Lung (tissue), 12 donors: ENCODE results near the gene OTULIN. TPM values are rescaled to one million over a fixed set of nuclear protein-coding genes. Genes with fewer than 3 reads are reported as not detected.

Source experiments
- ATAC-seq: fragments of 200-7000 bp; cut with Tn5 transposase; one replicate; pipeline ENCODE4 v1.9.1; 2020; ENCODE audit warnings: moderate number of reproducible peaks; ENCODE audit not compliant: insufficient read depth, low FRiP score
- DNase-seq, 3 donors: peaks; one replicate each; pipeline ENCODE4 v3.0.0-alpha.2; 2013 to 2017
- H3K27ac ChIP-seq, 2 donors: one replicate each; pipeline ENCODE4 v1.5.1; 2013; ENCODE audit warnings: mild to moderate bottlenecking in 2 of 2, moderate library complexity in 2 of 2, control low read depth in 1 of 2, inconsistent platforms in 1 of 2, low read depth in 1 of 2, low read length in 1 of 2
- H3K27me3 ChIP-seq, 3 donors: one replicate each; pipeline ENCODE4 v1.5.1; 2013; ENCODE audit warnings: low read length in 2 of 3; ENCODE audit not compliant: control insufficient read depth in 3 of 3, insufficient read depth in 3 of 3
- H3K36me3 ChIP-seq, 4 donors: one replicate each; pipeline ENCODE4 v1.5.1; 2013; ENCODE audit warnings: low read length in 4 of 4, mild to moderate bottlenecking in 1 of 4, moderate library complexity in 1 of 4; ENCODE audit not compliant: control insufficient read depth in 4 of 4, insufficient read depth in 4 of 4
- H3K4me1 ChIP-seq, 5 donors: one replicate each; pipeline ENCODE4 v1.5.1; 2013; ENCODE audit warnings: low read length in 5 of 5, mild to moderate bottlenecking in 2 of 5, moderate library complexity in 1 of 5; ENCODE audit not compliant: control insufficient read depth in 5 of 5, insufficient read depth in 5 of 5
- H3K4me3 ChIP-seq: one replicate; pipeline ENCODE4 v1.5.1; 2013; ENCODE audit warnings: mild to moderate bottlenecking, control low read depth, moderate library complexity
- H3K9ac ChIP-seq, 2 donors: one replicate each; pipeline ENCODE4 v1.5.1; 2013; ENCODE audit warnings: low read length in 2 of 2, control low read depth in 1 of 2; ENCODE audit not compliant: insufficient read depth in 1 of 2
- H3K9me3 ChIP-seq, 4 donors: one replicate each; pipeline ENCODE4 v1.5.1; 2013; ENCODE audit warnings: low read length in 3 of 4, mild to moderate bottlenecking in 1 of 4, moderate library complexity in 1 of 4; ENCODE audit not compliant: control insufficient read depth in 4 of 4, insufficient read depth in 3 of 4
- WGBS, 2 donors: extraction: QIAGEN DNeasy Blood & Tissue Kit; methylation state at CpG; one replicate each; pipeline ENCODE4 v1.1.7; 2013; 5-methylcytosine and 5-hydroxymethylcytosine counted together
- polyA plus RNA-seq, 2 donors: library from polyadenylated mRNA; stranded (reverse); fragments of 200-250 nt; gene quantifications; one replicate each; pipeline ENCODE4 v1.2.1, GENCODE V29; 2013
- total RNA-seq, 2 donors: library from RNA; depleted of rRNA in 1 of 2; stranded (reverse); fragments of >200 nt in 1 of 2; gene quantifications; one replicate each; pipeline ENCODE4 v1.2.1, GENCODE V29; 2014 to 2021
- TF ChIP-seq, protein P1 (sequence below): IDR thresholded peaks from 2 replicates; pipeline ENCODE4 v1.5.1; 2012; ENCODE audit warnings: mild to moderate bottlenecking; ENCODE audit errors: control extremely low read depth, extremely low read depth
- donor health status: control.
- donor health status: control.
- donor health status: Bipolar disorder and iron deficiency.
- donor health status: healthy.
- donor health status: DM: yes; HTN: yes; CAD: no.

Gene OTULIN
- total and polyA plus RNA-seq, 4 donors: 7.5 to 35.6 (median 21.9) TPM

DNA sequence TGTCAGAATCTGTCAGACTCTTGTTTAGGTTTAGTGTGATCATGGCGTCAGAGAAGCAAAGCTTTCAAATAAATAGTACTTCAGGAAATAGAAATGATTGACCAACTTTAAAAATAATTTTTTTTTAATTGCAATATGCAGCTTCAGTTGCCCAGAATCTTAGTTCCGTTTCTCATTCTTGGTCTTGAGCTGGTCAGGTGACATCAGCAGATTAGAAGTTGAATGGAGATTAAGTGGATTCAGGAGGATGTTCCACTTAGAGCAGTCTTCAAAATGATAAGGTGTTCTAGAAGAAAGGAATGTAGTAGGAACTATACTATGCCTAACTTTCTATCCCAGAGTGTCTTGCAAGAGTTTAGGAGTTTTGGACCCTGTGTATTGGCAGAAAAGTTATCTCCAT is 30.6 kb downstream of the OTULIN start:
- Histone ChIP-seq H3K4me3 (no peak overlapping the region), H3K9me3 (peaks cover 0 to 4% (median 2%) of the 10 kb centered on the region in 4 donors), H3K27ac (no peak overlapping the region), H3K36me3 (peaks cover 27 to 46% (median 33%) of the 10 kb centered on the region in 4 donors), H3K4me1 (peaks cover 0 to 7% (median 0%) of the 10 kb centered on the region in 5 donors), H3K9ac (no peak overlapping the region), H3K27me3 (no peaks in the 10 kb centered on the region)
- no peak for ATAC-seq
- TF ChIP-seq, protein P1, sequence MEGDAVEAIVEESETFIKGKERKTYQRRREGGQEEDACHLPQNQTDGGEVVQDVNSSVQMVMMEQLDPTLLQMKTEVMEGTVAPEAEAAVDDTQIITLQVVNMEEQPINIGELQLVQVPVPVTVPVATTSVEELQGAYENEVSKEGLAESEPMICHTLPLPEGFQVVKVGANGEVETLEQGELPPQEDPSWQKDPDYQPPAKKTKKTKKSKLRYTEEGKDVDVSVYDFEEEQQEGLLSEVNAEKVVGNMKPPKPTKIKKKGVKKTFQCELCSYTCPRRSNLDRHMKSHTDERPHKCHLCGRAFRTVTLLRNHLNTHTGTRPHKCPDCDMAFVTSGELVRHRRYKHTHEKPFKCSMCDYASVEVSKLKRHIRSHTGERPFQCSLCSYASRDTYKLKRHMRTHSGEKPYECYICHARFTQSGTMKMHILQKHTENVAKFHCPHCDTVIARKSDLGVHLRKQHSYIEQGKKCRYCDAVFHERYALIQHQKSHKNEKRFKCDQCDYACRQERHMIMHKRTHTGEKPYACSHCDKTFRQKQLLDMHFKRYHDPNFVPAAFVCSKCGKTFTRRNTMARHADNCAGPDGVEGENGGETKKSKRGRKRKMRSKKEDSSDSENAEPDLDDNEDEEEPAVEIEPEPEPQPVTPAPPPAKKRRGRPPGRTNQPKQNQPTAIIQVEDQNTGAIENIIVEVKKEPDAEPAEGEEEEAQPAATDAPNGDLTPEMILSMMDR: no peak
- no peak for DNase-seq
- 83 to 96% methylated on average over 2 of the region's 2 CpGs for WGBS, 2 donors

DNA sequence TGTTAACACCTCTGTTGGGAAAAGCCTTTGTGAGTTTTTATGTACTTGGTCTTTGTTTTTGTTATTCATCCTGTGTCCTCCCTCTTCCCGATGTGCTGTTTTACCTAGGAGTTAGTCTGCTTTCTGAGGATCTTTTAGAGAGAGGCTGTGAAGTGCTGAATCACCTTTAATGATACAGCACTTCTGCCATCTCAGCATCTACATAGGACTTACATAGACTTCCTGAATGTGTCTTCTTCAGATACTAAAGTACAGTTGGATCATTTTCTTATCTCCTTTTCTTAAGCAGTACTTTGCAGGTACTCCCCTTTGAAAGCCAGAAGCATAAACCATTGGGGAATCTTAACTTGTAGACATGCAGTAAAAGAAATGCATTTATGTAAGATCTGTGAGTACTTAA is 31.5 kb downstream of the OTULIN start:
- ATAC-seq (no peak), DNase-seq (no peak)
- Histone ChIP-seq H3K9me3 (no peaks in the 10 kb centered on the region), H3K36me3 (peaks cover 18 to 37% (median 29%) of the 10 kb centered on the region in 4 donors), H3K27ac (no peak overlapping the region), H3K4me1 (peaks cover 0 to 11% (median 0%) of the 10 kb centered on the region in 5 donors), H3K9ac (no peak overlapping the region), H3K27me3 (no peaks in the 10 kb centered on the region), H3K4me3 (no peak overlapping the region)
- WGBS, 2 donors: 50 to 72% methylated on average over 1 of the region's 1 CpG
- TF ChIP-seq, protein P1: no peak

DNA sequence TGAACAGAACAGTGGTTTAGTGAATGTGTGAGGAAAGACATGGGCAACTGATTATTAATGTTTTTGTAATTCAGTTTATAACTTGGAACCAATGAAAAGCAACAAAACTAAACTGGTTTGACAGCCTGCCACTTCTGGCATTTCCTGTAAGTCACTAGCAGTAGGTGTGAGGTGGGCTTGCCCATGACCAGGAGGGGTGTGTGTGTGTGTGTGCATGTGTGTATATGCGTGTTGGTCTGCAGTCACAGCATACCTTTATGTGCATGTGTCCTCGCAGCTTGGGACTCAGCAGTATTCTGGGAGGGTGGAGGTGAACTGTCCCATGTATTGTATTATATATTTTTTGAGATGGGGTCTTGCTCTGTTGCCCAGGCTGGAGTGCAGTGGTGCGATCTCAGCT is 32.3 kb downstream of the OTULIN start:
- H3K27me3 ChIP-seq: no peaks in the 10 kb centered on the region
- ATAC-seq (no peak), DNase-seq (no peak)
- H3K4me3 ChIP-seq: no peak overlapping the region
- TF ChIP-seq, protein P1: no peak
- H3K4me1 ChIP-seq: peaks cover 0 to 11% (median 0%) of the 10 kb centered on the region in 5 donors
- H3K9ac ChIP-seq: no peak overlapping the region
- no peak overlapping the region for H3K27ac ChIP-seq
- WGBS, 2 donors: 96 to 100% methylated on average over 3 of the region's 3 CpGs
- H3K36me3 ChIP-seq: peaks cover 15 to 35% (median 28%) of the 10 kb centered on the region in 4 donors
- no peaks in the 10 kb centered on the region for H3K9me3 ChIP-seq

DNA sequence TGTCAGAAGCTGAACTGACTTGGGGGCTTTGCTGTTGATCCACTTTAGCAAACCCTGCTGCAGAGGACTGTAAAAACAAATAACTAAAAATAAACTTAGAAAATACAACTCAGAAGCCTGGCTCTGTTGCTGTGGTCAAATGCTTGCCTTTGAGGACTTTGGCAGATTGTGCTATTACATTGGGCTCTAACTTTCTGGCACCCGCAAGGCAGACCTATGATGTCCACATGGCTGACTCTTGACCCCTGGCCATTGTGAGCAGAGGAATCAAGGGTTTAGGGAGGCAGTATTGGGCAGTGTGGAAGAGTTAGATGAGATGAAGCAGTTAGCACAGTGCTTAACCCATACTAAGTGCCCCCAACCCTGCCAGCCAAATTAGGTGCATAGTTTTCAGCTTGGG is 34.0 kb downstream of the OTULIN start:
- Histone ChIP-seq H3K9me3 (no peaks in the 10 kb centered on the region), H3K36me3 (peaks cover 10 to 33% (median 20%) of the 10 kb centered on the region in 4 donors), H3K4me1 (peaks cover 0 to 11% (median 0%) of the 10 kb centered on the region in 5 donors), H3K4me3 (no peak overlapping the region), H3K27me3 (no peaks in the 10 kb centered on the region), H3K27ac (no peak overlapping the region), H3K9ac (no peak overlapping the region)
- ATAC-seq: no peak
- DNase-seq: no peak
- TF ChIP-seq, protein P1: no peak
- WGBS, 2 donors: 92 to 93% methylated on average over 1 of the region's 1 CpG
